CD4-positive, alpha-beta T cell treated with Interleukin-12 subunit alpha and Interleukin-12 subunit beta, for 1 hour (primary cell): Measurements from ENCODE around the gene MTREX.

ENCODE experiments used
- DNase-seq: peaks from one replicate; pipeline ENCODE4 v3.0.0-alpha.2; 2020

MTREX gene

DNA sequence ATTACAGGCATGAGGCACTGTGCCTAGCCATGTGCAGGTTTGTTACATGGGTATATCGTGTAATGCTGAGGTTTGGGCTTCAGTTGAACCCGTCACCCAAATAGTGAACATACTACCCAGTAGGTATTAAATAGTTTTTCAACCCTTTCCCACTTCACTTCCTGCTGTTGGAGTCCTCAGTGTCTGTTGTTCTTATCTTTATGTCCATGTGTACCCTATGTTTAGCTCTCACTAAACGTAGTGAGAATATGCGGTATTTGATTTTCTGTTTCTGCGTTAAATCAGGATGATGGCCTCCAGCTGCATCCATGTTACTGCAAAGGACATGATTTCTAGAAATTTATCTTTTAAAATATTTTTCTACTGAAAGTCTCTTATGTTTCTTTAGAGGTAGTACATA is 17.8 kb downstream of the MTREX start:
- no peak for DNase-seq

DNA sequence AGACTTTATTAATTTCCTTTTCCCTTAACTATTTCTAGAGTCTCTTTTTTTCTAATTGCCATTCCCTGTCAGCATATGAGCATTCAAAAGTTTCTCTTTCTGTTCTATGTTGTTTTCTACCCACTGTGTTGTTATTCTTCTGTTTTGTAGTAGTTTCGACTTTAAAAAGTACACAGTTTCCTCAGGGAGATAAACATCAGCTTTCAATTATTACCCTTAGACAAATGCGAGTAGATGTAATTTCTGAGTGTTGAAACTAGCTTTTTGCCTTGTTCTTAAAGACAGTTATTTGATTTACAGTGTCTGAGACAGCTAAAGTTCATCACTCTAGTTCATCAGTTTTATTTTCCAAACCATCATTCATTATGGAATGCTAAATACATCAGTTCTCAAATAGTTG is 19.5 kb downstream of the MTREX start:
- DNase-seq, result no peak

DNA sequence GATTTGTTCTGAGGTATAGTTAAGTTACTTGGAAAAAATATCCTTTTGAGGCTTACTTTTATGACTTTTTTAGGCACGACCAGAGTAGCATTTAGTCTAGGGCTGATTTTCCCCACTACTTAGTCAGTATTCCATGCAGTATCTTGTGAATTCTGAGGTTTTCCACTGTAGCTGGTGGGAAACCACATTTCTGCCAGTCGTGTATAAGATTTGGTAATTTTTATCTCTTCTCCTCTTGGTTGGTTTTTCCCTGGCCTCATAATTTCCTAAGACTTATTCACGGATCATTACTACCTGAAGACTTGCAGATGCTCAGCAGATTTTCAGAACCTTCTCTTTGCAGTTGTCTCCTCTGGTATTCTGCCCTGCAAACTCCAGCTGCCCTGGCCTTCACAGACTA is 23.5 kb downstream of the MTREX start:
- no peak for DNase-seq

DNA sequence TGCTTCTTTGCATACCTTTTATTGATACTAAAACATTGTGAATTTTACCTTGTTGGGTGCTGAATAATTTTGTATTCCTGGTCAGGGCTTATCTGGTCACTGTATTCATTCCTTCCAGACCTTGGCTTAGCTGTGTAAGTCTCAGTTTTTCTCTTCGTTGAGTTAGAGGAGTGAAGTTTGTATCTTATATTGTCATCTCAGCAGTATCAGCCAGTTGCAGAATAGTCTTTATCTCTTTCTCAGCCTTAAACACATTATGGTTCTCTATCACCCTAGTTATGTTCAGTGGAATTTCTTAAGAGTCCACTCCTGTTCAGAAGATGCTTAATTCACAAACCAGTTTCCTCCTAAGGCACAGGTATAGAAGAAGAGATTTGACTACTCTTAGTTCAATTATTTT is 25.2 kb downstream of the MTREX start:
- no peak for DNase-seq

DNA sequence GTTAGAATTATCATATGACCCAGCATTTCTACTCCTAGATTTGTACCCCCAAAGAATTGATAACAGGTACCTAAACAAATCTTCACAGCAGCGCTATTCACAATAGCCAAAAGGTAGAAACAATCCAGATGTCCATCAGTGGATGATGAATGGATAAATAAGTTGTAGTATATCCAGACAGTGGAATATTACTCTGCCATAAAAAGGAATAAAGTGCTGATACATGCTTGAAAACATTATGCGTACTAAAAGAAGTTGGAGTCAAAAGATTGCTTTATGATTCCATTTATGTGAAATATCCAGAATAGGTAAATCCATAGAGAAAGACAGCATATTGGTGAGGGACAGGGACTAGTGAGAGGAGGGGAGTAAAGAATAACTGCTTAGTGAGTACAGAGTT is 26.0 kb downstream of the MTREX start:
- no peak for DNase-seq

DNA sequence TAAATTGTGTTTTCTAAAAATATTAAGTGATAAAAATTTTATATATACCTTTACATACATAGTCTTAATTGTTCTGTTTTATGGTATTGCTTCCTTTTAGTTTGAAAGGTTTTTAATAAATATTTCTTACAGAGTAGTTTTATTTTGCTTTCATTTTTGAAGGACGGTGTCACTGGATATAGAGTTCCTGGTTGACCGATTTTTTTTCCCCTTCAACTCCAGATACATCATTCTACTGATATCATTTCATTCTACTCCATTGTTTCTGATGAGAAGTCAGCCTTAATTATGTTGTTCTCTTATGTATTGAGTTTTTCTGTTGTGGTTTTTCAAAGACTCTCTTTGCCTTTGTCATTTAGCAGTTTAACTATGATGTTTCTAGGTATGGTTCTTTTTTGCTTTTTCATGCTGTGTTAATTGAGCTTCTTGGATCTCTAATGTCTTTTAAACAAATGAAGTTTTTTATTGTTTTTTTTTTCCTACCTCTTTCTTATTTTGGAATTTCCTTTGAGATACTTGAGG is 30.4 kb downstream of the MTREX start:
- peak; percentile 4 for DNase-seq

DNA sequence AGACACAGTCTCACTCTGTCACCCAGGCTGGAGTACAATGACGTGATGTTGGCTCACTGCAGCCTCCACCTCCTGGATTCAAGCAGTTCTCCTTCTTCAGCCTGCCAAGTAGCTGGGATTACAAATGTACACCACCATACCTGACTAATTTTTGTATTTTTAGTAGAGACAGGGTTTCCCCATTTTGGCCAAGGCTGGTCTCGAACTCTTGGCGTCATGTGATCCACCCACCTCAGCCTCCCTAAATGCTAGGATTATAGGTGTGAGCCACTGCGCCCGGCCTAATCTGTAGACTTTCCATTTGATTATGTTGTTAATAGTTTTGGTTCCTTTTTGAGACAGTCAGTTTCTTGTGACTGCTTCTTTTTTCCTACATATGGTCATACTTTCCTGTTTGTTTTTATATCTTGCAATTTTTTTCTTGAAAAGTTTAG is 31.0 kb downstream of the MTREX start:
- DNase-seq, result peak; percentile 10

DNA sequence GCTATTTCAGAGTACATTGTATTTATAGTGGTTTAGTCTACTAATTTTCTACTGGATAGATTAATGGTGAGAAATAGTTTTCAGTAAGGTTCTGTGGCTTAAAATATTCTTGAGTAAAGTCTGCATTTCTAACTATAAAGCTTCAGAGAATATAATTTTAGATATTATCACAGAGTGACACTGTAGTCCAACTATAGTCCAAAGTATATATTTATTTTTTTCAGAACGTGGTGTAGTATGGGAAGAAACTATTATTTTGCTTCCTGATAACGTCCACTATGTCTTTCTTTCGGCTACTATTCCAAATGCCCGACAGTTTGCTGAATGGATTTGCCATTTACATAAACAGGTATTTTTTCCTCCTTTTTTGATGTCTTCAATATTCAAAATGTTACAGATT is 35.3 kb downstream of the MTREX start:
- no peak for DNase-seq

DNA sequence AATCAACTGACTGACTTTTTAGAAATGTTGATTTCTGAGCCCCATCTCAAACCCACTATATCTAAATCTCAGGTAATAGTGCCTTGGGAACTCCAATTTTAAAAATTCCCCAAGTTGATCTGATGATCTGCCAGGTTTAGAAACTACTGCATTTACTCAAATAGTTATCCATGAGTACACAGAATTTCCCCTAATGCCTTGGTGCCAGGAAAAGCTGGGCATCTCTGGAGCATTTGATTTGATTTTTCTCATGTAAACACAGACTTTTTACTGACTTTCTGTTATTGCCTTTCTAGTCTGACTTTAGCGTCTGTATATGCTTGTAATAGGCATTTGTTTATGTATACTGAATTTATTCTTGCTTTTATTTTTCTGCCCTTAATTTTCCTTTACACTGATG is 35.8 kb downstream of the MTREX start:
- DNase-seq, result no peak

DNA sequence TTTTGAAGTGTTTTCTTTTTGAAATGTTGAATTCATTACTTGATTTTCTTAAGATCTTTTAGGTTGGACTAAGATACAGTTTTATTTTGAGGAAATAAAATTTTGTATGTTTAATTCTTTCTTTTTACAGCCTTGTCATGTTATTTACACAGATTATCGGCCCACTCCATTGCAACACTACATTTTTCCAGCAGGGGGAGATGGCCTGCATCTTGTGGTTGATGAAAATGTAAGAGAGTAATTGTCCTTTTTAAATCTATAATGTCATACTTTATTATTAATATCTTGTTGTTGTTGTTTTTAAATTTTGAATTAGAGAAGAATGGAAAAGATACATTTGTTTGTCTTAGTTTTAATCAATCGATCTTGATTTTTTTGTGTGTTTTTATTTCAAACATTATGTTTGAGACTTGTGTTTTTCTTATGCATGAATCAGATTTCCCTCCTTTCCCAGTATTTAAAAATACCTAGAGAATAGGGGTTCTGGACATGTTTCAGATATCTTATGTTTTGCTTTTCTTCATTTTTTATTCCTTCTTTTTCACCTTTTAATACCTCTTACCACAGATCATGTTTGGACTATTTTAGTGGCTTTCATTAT is 36.7 kb downstream of the MTREX start:
- peak; percentile 66 for DNase-seq

DNA sequence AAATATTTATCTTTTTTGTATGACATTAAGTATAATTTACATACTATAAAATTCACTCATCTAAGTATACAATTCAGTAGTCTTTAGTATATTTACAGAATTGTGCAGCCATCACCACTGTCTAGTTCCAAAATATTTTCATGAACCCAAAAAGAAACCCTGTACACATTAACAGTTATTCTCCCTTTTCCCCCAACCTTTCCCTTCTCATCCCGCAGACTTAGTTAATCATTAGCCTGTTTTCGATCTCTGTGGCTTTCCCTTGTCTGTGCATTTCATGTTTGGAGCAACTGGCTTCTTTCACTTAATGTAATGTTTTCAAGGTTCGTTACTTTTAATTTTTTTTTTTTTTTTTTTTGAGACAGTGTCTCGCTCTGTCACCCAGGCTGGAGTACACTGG is 37.5 kb downstream of the MTREX start:
- DNase-seq, result no peak

DNA sequence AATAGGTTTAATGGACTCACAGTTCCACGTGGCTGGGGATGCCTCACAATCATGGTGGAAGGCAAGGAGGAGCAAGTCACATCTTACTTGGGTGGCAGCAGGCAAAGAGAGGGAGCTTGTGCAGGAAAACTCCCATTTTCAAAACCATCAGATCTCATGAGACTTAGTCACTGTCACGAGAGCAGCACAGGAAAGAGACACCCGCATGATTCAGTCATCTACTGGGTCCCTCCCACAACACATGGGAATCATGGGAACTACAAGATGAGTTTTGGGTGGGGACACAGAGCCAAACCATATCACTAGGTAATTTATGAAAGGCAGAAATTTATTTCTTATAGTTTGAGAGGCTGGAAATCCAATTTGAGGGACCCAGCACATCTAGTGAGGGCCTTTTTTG is 40.0 kb downstream of the MTREX start:
- no peak for DNase-seq

DNA sequence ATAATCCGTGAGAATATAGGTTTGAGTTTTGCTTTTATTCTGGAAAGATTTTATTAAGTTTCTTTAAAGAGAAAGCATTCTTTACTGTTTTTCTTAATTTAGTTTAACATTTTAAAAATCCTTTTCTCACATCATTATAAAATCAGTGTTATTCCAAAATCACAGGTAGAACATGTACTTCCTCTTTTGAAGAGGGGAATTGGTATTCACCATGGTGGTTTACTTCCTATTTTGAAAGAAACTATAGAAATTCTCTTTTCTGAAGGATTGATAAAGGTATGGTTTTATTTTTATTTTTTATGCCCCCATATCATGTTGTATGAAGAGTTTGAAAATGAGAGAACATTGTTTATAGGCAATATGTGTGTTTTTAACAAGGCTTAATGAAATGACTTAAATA is 43.0 kb downstream of the MTREX start:
- no peak for DNase-seq

DNA sequence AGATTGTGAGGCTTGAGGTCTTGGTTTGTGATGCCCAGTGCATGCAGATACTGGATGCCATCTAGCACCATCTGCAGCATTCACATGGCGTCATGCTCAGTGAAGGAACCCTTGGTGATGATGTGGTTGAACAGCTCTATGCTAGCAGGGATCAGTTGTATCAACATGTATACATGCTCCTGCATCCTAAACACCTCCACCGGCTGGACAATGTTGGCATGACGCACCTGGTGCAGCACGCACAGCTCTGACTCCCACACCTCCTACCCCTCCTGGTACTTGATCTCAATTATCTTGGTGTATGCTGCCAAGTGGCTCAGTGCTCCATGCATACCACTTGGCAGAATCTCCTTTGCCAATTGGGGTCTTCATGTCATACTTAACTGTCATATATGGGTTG is 49.1 kb downstream of the MTREX start:
- DNase-seq, result no peak

DNA sequence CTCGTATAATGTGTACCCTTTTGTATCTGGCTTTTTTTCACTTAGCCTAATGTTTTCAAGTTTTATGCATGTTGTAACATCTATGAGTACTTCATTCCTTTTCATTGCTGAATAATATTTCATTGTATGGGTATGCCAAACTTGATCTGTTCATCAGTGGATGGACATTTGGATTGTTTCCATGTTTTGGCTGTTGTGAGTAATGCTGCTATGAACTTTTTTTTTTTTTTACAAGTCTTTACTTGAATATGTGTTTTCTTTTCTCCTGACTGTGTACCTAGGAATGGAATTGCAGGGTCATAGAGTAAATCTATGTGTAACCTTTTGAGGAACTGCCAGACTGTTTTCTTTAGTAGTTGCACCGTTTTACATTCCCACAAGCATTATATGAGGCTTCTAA is 52.4 kb downstream of the MTREX start:
- DNase-seq, result no peak

DNA sequence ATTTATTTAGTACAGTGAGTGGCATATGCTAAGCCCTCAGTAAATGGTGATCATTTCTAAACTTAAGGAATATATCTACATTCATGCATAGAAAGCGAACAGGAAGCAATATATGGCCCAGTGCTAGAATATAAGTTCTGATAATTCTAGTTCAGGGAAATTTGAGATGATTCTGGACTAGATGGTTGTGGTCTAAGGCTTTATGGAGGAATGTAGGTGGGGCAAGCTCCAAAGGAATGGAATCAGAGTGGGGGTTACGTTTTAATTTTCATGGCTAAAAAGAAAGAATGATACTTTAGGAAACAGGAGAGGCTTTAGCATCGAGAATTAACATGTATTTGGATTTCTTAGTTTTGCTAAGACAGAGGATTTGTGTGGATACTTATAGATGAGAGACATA is 56.1 kb downstream of the MTREX start:
- no peak for DNase-seq

DNA sequence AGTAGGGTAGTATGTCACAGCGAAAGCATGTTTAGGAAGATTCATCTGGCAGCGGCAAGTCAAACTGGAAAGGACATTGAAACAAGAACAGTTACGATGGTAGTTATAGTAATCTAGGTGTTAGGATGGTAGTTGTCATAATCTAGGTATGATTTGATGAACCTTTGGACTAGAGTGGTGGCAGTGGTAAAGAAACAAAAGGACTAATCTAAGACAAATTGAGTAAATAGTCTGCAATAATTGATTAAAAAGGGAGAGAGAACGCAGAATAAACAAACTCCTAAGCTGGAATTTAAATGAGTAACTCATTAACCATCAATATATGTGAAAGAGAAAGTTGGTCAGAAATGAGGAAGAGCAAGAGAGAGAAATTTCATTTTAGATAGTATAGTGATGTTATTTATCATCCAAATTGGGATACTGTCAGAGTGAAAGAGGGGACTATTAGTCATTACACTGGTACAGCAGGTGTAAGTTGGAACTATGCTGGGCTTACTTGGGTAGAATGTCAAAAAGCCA is 56.8 kb downstream of the MTREX start:
- DNase-seq, result no peak

DNA sequence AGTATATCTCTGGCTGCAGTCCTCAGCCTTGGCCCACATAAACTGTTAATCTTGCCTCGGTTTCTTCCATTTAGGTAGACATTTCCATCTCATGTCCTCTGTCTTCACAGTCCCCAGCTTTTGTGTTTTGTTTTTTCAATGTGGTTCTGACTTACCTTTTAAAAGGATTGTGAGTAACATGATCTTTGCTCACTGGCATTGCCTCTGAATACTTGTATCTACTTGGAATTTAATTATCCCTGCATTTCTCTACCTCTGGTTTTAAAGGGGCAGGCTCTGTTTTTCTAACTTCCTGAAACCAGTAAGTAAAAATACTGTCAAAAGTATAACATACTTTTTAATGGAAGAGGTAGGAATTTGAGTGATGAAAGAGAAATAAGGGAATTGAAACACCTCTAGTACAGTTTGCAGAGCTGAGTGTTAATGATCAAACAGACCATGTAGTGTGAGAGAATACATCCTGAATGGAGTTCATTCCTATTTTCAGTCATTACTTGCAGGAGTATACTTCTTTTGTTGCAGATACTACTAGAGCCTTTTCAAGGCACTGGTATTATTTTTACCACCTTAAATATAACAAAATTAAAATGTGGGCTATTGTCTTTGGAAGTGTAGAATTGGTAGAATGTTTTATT is 62.6 kb downstream of the MTREX start:
- no peak for DNase-seq

DNA sequence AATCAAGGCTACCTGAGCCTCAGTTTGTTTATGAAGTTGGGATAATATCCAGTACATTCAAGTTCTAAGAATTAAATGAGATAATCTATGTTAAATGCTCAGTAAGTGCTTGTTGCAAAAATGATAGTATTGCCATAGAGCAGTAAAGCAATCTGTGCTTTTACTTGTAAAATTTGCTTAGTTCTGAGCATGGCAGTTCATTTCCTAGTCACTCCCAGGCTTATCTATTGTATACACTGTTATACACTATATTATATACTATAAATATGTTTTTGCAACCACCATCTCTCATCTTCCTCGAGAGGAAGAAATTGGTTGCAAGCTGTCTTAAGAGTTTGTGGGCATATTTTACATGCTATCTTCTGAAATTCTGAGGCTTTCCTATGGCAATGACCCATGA is 63.4 kb downstream of the MTREX start:
- no peak for DNase-seq

DNA sequence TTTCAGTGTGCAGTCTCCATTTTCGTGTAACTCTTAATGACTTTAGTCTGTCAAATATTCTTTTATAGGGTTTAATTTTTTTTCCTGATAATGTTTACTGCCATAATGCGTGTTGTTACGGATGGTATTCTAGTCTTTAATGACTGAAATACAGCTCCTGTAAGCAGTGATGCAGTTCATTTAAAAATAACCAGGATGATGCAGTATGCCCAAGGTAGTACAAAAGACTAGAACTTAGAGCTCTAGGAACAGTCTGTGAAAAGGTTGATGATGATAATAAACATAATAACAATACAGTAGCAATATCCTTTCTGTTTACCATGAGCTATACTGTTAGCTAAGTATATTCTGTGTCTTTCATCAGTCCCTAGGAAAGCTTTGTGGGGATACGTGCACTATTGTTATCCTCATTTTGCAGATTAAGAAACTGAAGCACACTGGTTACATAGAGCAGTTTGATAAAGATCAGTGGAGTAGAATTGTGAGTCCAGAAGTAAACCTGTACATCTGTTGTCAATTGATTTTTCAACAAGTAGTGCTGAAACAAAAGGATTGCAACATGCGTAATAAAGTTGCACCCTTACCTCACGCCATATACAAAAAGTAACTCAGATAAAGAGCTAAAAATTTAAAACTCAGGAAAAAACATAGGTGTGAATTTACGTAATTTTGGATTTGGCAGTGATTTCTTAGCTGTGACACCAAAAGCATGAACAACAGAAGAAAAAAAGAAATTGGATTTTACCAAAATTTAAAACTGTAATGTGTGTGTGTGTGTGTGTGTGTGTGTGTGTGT is 64.5 kb downstream of the MTREX start:
- DNase-seq, result no peak

DNA sequence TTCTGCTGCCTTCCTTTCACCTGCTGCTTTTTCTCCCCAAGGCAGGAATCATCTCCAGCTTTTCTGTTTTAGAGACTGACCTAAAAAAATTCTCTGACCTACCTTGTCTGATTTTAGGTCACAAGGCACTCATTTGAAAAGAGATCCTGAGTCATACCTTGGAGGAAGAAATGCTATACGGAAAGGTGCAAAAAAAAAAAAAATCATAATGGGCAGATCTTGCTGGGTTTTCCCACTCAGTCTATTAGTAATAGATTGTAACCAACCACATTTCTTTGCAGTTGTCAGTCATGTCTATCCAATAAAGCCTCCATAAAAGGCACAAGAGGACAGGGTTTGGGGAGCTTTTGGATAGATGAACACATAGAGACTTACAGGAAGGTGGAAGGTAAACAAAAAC is 70.0 kb downstream of the MTREX start:
- DNase-seq, result no peak

DNA sequence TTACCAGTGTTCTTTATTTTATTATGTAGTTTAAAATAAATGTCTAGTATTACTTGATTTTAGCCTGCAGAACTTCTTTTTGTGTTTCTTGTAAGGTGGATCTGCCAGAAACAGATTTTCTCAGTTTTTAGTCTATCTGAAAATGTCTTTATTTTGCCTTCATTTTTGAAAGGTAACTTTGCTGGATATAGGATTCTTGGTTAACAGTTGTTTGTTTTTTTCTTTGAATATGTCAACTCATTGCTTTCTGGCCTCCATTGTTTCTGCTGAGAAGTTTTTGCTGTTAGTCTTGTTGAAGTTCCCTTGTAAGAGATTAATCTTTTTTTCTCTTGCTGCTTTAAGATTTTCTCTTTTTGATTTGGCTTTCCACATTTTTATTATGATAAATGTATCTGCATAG is 75.5 kb downstream of the MTREX start:
- no peak for DNase-seq

DNA sequence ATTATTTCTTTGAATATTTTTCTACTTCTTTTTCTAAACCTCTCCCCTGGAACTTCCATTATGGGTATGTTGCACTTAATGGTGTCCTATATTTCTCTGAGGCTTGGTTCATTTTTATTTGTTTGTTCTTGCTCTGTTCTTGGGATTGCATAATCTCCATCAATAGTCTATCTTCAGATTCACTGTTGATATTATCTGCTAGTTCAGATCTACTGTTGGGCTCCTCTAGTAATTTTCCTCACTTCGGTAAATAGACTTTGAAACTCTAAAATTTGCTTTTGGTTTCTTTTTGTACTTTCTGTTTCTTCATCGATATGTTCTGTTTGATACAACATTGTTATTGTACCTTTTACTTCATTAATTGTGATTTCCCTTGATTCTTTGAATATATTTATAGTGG is 76.3 kb downstream of the MTREX start:
- DNase-seq, result no peak

DNA sequence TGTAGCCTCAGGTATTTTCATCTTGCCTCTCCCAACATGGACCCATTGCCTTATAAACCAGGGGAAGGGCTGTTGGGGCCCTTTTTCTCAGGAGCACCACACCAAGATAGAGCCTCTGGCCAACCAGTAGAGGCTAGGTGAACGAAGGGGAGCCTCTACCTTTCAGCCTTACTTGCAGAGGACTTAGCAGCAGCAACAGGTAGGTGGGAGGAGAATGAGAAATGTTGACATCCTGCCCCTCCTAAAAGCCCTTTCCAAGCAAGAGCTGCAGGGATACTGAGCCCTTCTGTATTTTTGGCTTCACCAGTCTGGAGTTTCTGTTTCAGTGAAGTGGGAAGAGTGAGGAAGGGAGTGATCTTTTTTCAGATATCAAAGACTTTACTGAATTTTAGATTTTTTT is 77.4 kb downstream of the MTREX start:
- DNase-seq, result no peak
